ENCODE measurements around the gene ARAP1.

Gene ARAP1

DNA sequence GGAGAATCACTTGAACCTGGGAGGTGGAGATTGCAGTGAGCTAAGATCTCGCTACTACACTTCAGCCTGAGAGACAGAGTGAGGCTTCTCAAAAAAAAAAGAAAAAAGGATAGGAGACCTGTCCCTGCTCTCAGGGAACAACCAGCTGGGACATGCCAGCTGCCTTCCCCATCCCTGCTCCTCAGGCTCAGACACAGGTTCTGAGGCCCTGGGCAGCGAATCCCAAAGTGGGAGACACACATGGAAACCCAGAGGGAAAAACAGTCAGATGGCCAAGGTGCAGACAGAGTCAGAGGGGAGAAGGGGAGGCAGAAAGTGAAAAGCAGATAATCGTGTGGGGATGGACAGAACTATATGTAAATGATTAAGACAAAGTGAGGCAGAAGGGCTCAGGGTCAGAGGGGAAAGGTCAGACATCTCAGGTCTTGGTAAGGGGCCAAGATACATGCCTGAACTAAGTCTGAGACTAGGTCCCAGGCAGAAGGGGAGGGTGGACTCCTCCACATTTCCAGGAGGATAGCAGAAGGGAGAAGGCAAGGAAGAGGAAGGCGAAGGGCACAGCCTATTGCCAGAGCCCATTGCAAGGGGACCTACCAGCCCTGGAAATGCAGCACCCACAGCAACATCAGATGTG, 27.4 kb upstream of the ARAP1 start:
- no peak for DNase-seq

DNA sequence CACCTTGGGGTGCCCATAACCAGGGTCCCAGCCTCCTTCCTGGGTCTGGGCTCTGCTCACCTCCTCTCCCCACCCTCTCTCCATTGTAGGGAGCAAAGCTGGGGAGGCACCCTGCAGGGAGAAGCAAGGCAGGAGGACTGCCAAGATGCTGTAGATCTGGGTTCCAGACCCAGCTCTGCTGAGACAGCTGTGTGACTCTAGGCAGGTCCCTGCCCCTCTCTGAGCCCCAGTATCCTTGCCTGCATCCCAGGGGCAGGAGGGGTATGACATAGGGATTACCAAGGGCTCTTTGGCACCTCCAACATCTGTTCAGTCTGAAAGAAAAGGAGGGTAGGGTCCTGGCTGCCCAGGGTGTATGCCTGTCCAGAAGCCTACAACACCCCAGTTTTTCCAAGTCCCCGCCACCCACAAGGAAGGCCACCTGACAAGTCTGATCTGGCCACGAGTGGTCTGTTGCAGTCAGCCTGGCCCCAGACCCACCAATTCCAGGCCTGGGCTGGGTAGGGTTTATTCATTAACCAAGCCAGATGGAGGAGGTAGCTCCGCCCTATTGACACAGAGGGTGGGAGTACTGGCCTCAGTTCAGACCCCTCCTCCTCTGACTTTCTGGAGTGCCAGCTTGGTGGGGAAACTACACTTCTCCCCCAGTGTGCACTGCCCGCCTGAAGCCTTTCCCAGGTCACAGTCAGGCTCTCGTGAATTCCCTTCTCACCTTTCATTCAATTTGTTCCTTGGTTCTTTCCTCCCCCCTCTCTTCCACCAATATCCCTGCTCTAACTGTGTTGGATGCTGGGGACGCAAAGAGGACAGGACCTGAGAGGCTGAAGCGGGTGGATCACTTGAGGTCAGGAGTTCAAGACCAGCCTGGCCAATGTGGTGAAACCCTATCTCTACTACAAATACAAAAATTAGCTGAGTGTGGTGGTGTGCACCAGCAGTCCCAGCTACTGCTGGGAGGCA, 26.6 kb upstream of the ARAP1 start:
- no peak for DNase-seq

DNA sequence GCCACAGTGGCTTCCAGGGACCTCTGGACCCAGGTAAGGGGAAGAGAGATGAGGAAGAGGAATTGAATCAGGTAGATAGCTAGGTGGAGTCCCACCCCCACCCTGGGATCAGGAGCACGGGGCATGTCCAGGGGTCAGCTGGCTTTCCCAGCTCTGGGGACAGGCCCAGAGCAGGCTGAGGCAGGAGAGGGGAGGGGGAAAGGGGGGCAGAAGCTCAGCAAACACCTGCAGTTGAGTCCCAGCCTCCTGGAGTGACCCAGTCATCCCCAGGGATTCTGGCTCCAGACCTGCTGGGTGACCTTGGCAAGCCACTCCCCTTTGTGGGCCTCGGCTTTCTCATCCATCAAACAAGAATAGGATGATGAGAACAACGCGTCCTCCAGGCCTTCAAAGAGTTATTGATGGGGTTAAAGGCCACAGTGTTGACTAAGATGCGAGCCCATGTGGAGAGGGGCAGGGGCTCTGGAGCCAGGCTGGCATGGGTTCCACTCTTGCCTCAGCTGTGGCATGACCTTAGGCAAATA, 25.6 kb upstream of the ARAP1 start:
- DNase-seq, result no peak

DNA sequence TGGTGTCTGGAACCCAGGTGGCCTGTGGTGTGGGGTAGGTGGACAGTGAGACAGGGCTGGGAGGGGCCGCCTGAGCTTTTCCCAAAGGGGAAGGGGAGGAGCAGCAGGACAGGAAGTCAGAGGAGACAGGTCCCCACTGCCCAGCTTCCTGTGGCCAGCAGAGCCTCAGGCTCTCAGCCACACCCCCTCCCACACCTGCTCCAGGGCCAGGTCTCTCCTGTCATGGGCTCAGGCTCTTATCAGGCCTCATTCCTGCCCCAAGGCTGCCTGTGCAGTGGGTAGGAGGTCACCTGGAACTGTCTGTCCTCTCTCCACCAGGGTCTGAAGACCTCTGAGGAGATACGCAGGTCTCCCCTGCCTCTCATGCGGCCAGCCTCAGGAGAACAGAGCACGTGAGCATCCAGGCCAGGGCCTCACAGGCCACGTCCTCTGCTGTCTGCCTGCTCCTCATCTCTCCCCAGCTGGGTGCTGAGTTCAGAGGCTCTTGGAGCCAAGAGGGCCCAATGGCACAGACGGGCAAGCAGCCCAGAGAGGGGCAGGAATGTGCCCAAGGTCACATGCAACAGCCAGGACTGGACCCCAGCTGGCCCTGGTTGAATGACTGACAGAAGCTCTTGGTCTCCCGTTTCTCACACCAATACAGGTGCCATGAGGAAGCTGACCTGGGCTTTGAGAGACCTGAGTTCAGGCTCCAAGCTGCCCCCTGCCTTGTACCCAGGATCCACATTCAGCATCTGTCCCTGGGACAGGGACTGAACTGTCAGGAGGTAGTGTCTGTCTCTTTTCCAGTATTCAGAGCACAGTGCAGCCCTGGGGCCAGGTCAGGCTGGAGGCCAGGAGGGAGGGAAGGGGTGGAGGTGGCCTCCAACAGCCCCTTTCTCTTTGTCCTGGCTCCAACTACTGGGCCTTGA, 24.9 kb upstream of the ARAP1 start:
- DNase-seq, result no peak

DNA sequence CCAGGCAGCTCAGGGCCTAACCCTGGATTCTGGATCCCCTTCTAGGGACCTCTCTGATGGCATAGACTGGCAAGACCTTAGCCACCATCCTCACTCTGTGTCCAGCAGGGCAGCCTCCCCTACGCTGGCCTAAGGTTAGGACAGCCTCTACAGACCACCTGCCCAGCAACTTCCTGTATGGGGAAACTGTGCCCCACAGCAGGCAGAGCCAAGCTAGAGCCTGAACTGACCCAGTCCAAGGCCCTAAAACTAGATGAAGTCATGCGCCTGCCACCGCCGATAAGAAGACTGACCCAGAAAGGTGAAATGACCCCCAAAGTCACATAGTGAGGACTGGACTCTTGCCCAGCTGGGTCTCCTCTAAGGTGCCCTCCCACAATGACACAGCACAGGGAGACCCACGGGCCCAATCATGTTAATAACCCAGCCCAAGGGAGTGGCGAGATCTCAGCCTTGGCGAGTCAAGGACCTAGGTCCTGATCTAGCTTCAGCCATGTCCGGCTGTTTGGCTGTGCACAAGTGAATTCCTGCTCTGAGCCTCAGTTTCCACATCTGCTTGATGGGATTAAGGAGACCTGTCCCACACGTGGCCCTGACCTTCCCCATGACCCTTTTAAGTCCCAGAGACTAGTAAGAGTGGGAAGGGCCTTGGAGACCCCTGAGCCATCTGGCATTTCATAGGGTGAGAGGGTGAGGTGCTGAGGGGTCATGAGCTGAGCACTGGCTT, 24.1 kb upstream of the ARAP1 start:
- DNase-seq, result no peak

DNA sequence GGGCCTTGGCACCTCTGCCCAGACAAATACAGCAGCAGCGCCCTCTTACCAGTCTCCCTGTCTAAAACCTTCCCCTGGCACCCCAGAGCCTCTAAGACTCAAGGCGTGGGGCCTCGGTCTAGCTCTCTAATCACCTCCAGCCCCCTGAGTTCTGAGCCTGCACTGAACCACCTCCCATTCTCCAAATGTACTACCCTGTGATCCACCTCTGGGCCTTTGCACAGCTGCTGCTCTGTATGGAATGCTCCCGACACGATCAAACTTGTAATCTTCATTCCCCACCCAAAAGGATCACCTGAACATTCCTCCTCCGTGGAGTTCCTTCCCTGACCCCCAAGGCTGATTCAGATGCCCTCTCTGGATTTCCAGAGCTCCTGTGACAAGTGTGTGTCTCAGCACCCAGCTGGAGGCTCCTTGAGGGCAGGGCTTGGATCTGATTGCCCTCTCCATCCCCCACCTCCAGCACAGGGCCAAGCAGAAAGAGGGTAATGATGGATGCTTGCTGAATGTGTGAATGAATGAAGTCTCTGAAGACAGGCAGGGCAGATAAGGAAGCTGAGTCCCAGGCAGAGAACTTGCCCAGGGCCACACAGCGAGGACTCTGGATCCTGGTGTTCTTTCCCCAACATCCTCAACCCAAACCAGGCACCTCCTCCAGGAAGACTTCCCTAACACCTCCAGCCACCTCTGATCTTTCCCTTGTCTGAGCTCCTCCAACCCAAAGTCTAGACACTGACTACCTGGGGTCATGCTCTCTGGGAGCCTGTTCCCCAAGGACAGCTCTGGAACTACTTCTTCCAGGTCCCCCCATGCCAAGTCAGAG, 23.3 kb upstream of the ARAP1 start:
- DNase-seq, result no peak

DNA sequence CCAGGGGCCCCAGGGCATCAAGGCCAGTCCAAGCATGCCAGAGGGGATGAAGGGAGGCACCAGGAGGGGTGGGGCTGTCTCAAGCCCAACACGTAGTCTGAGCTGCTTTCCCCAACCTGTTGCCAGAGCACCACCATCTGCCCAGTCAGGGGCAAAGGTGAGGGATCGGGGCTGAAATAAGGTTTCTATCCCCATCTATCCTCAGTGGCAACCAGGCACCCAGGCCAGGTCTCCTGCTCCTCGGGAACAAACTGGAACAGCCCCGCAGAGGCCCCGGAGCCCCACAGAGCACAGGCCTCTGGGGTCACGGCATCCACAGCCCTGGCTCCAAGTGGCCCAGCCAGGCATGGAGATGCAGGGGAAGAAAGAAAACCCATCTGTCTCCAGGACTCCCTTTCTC, 22.3 kb upstream of the ARAP1 start:
- DNase-seq, result no peak

DNA sequence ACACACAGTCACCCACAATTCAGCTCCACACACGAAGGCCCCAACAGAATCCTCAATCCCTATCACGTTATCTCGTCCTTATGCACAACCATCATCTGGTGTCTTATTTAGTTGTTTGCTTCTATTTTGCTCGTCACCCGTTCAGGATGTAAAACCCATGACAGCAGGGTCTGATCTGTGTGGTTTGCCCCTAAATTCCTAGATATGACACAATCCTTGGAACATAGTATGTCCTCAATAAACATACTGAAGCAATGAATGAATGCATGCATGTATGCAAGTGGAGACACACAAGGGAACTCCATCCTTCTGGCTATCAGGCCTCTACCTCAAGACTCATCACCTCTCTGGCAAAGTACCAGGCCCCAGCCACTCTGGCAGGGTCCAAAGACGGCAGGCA, 21.5 kb upstream of the ARAP1 start:
- DNase-seq, result no peak

DNA sequence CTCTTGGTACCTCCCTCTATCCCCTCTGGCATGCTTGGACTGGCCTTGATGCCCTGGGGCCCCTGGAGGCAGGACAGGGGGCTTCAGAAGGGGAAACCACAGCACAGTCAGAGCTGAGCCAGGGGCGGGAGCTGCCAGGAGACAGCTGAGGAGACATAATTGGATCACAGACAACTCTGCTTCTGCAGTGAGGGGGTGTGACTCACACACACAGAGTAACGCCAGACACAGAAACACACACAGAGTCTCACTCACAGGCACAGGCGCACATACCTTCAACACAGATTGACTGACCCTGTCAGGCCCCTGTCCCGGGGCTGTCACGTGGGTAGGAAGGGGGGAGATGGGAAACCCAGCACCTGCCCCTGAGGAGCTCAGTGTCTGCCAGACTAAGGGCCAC, 21.1 kb upstream of the ARAP1 start:
- no peak for DNase-seq

DNA sequence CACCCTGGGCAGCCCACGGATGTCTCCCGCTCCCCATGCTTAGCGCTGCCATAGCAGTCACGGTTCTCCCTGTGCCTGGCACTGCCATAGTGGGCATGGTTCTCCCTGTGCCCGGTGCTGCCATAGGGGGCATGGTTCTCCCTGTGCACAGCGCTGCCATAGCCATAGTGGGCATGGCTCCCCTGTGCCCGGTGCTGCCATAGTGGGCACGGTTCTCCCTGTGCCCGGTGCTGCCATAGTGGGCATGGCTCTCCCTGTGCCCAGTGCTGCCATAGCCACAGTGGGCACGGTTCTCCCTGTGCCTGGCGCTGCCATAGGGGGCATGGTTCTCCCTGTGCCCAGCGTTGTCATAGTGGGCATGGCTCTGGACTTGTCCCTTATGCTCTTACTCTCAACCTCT, 19.9 kb upstream of the ARAP1 start:
- DNase-seq, result no peak

DNA sequence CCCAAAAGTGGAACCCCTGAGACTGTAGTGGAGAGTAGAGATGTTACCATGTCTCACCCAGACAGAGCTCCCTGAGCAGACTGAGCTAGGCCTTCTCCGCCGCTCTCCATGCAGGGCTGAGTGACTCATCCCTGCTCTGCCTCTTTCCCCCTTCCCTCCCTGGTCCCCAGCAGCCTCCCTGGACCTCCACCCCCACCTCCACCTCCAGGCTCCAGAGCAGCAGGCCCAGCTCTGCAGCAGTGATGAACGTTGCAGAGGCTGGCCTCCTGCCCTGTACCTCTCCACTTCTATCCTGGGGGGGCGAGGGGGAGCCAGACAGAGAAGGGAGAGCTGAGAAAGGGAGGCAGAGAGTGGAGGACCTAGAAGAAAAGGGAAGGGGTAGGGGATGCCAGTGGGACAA, 19.3 kb upstream of the ARAP1 start:
- DNase-seq, result no peak

DNA sequence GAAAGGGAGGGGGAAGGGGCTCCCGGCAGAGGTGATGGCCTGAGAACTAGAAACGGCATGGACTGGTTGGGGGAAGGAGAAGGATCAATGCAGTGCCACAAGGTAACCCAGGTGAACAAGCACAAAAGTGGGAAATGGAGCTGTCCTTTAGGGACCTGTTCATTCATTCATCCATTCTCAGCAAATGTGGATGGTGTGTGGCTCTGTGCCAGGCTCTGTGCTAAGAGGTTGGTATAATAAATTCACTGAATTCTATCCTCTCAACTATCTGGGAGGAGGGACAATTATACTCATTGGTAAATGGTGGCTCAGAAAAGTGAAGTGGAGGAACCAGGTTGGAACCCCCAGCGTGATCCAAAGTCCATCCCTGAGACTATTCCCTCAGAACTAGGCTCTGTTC, 18.6 kb upstream of the ARAP1 start:
- DNase-seq, result no peak

DNA sequence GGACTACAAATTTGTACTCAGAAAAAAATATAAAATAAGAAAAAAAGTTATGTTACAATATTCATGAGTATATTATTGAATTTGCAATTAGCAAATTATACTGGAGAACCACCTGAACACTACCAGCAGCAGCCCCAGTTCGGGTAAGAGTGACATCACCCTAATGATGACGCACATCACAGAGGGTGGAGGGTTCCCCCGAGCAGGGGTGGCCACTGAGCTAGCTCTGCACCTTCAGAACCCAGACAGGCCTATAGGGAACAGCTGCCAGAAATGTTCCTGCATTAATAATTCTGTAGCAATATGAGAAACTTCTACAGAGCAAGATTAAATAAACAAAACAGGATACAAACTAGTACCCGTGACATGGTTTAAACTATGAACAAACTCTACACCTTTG, 17.5 kb upstream of the ARAP1 start:
- no peak for DNase-seq

DNA sequence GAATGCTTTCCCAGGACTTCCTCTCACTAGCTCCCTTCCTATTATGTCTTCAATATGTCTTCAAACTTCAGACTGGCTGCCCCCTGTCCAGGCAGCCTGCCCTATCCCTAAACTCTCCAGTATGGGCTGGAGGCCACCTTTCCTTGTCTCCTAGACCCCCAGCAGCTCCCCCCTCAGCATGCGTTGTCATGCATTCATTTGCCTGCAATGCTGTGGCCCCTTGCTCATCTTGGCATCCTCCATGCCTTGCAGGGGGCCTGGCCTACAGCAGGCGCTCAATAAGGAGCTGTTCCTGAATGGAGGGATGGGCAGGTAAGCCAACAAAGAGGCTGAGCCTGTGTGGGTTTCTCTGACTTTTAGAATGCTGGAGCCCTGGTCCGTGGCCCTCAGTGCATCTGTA, 16.4 kb upstream of the ARAP1 start:
- DNase-seq, result no peak

DNA sequence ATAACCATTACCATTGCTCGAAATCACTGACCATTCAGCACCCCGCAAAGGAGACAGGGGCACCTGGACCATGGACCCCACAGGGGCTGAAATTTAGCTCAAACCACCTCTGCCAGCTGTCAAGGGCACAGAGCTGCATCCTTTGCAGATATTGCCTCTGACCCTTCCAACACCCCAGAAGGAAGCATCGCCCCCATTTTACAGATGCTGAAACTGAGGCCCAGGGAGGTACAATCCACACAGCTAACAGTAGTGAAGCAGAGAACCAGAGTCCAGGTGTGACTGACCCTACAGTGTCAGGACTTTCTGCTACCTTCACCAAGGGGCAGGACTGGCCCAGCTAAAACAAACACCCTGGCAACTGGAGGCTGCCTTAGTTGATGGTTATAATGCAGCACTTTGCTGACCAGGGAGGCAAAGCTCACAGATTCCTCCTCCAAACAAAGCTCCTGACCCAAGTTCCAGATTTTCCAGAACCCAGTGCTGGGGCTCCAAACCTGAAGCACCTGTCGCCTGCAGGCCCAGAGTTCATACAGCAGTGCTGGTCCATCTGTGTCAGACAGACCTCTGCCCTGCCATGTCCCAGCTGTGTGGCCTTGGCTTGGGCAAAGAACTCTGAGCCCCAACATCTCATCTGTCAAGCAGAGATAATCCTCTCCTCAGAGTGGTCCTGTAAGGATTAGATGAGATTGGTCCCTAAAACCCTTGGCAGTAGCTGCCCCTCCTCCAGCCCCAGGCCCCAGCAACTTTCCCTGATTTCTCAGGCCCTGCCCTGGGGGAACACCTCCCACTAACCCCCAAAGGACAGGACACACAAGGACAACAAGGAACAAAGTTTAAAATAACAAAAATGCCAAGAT, 15.2 kb upstream of the ARAP1 start:
- DNase-seq, result no peak

DNA sequence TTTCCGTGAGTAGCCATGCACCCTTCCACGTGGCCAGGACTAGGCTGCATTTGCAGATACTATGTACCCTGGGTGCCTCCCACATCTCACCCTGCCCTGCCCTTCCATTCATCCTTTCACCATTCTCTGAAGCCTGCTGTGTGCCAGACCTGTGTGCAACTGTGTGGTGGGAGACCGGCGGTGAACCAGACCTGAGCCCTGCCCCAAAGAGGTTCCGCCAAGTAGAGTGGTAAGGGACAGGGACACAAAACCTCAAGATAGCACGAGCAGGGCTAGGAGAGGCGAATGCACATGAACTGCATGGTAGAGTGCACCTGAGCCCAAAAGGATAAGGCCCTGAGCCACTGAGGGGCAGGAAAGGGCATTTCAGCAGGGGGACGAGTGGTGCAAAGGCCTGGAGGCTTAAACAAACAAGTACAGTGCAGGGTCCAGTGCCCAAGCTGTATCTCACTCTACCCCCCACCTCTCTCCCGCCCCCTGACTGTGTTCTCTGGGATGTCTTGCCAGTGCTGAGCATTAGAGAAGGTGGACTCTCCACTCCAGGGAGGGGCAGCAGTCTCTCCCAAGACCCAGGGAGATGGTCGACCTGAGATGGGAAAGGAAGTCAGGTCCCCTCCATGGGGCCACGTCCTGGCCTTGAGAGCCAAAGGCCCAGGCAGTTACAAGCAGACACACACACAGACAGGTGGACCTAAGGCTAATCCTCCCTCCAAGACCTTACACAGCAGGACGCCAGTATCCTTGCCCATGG, 14.1 kb upstream of the ARAP1 start:
- no peak for DNase-seq

DNA sequence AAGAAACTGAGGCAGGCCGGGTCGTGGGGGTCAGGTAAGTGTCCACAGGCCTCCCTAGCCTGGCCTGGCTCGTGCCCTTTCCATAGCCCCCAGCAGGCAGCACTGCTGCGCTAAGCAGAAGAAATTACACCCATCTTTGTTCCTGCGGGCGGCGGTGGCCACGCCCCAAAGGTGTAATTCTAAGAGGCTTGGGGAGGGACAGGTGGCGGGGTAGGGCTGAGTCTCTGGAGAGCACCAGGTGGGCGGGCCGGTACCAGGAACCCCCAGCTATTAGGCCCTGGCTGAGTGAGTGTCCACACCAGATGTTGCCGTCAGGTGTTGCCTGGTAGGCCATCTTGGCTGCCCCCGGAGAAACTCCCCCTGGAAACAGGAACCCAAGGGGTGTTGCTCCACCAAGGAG, 12.3 kb upstream of the ARAP1 start:
- no peak for DNase-seq

DNA sequence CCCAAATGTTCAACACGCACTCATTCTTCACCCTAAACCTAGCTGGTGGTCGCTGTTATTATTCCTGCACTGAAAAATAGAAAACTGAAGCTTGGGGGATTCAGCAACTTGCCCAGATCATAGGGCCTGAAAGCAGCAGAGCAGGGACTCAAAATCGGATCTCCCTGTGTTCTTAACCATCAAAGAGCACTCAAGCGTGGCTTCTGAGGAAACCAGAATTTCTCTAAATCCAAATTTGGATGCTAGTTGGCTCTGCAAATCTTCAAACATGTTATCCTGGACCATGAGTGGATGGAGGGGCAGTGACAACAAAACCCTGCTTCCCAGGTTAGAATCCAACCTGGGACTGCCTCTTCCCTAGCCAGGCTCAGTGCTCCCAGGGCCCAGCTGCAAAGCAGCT, 11.6 kb upstream of the ARAP1 start:
- no peak for DNase-seq

DNA sequence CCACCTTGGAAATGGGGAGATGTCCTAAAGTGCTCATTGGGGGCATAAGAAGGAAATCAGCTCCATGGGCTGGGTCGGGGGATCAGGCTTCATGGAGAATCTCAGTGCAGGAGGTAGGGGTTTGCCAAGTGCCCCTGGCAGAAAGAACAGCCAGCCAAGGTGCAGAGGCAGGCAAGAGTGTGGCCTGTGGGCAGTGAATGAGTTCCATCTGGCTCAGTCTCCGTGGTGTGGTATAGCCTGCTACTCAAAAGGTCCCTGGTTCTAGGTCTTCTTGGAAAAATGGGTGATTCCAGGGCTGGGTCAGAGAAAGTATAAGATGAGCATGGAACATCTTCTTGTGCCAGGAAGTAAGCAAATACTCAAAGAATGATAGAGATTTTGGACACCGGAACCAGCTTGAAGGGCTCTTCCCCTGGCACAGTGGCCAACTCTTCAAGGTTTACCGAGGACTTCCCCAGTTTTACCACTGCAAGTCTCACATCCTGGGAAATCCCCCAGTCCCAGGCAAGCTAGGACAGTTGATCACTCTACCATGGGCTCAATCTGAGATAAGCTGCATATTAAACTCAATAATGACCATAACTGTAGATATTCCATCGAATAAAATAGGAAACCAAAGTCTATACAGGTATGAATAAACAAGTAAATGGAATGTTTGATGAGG, 10.6 kb upstream of the ARAP1 start:
- DNase-seq, result peak; percentile 79
